Measurements from ENCODE around the gene TFDP1.
"Not testable (repeated sequence)": the region's sequence is repeated elsewhere in the genome, so short reads cannot be mapped to it uniquely, and the experiment has no call there.

TFDP1 gene

DNA sequence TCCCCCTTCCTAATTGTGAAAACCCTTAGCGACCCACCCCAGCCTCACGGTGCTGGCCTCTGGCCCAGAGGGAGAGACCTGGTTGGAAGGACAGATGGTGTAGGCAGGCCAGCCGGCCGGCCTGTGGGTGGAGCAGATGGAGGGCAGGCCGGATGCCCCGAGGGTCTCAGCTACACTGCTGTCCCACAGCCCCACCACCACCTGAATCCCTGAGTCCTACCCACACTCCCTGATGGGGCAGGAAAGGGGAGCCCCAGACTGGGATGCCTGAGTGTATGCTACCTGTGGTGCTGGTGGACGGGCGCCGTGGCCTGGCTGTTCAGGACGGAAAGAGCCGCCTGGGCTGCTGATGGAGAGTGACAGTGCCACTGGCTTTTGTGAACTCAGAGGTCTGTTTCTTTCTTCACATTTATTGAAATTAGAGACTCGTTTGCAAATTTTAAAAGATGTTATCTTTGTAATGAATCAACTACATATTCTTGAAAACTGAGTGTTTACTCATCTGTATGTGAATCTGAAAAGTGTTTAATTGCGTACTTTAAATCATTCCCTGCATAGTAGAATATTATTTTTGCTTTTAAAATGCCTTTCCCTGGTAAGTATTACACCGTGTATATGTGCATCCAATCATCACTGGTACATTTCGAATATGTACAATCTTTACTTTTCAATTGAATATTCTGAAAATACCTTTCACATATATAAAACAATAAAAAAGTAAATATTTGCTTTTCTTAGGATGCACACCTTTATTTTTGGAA, 35.7 kb downstream of the TFDP1 start:
- DNase-seq: no peak

DNA sequence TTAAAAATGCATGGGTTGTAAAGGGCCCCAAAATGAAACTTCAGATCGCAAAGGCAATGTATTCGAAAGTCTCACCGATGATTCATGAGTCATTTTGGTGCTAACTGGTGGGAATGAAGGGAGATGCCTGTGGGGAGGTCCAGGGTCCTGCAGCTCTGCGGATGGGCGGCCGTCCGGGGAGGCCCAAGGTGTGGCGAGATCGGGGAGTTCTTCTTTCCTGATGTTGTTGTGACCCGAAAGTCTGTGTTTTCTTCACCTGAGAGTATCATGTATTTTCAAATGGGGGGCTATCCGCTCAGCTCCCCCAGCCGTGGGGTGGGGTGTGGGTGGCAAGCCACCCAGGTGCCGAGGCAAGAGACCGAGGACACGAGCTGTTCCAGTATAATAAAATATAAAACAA, 36.5 kb downstream of the TFDP1 start:
- DNase-seq: no peak

DNA sequence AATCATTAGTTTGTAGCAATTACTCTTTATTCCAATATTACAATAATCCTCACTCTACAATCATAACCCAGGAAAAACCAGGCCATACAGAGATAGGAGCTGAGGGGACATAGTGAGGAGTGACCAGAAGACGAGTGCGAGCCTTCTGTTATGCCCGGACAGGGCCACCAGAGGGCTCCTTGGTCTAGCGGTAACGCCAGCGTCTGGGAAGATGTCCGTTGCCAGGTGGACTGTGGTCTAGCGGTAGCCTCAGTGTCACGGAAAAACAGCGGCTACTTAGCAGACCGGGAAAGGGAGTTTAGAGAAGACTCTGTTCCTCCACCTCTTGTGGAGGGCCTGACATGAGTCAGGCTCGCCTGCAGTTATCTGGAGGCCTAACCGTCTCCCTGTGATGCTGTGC, 36.9 kb downstream of the TFDP1 start:
- DNase-seq: not testable (repeated sequence)

DNA sequence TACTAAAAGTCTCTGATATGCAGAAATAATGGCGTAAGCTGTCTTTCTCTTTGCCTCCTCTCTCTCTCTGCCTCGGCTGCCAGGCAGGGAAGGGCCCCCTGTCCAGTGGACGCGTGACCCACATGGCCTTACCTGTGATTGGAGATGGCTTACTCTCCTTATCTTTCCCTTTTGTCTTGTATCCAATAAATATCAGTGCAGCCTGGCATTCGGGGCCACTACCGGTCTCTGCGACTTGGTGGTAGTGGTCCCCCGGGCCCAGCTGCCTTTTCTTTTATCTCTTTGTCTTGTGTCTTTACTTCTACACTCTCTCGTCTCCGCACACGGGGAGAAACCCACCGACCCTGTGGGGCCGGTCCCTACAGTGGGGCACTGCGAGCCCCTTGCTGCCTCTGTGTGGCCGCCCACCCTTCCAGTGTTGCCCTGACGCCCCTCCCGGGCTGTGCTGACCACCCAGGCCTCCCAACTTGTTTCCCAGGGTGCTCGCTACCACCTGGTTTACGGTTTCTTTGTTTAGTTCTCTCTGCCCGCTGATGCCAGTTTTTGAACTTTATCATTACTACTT, 37.5 kb downstream of the TFDP1 start:
- DNase-seq: not testable (repeated sequence)

DNA sequence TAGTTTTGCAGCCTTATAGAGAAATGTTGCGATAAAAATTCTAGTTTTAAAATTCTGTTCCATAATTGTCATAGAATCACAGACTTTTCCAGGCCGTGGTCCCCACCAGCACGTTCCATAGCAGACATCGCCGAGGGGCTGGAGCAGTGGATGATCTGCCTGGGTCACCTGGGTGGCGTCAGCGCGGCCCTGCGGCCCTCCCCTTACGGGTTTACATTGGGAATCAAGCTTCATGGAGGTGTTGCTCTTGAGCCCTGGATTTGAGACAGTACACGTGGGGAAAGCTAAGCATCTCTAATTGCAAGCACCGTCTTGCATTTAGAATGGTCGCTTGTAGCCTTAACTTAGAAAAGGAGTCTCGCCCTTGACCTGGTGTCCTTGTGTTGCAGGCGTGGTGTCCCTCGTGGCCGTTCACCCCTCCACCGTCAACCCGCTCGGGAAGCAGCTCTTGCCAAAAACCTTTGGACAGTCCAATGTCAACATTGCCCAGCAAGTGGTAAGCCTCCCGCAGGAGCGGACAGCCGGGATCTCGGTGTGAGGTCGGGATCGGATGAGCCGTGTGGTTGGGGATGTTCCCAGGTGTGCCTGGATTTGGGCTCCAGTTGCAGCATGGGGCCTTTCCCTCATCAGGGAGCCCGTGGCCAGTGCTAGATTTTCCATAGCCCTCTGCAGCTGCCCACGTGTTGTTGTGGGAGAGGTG, 38.4 kb downstream of the TFDP1 start:
- DNase-seq: no peak

DNA sequence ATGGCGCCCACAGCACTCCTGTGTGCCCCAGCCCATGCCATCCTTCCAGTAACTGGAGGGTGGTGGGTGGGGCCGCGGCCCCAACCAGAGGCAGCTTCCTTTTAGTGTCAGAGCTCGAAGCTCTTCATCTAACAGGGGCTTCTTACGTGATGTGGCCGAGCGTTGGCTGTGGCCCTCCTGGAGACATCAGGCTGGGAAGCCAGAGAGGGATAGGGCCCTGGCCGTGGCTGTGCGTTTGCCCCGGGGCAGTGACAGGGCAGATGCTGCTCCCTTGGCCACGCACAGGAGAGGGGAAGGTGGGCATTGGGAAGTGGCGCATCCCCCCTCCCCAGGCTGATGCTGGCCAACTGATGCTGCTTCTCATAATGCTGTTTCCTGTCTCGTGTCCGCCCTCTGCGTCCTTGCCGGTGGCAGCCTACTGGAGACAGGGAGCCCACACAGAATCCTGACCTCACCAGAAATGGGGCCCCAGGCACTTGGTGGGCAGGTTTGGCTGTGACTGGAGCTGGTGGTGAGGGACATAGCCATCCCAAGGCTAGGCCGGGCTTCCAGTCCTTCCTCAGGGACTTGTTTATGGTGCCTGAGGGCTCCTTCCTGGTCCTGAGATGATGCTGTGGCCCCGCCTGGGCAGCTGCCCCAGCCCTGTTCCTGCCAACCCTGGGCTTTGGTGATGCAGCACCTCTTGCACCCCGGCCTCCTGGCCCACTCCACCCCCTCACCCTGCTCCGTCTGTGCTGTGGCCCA, 39.1 kb downstream of the TFDP1 start:
- no peak for DNase-seq

DNA sequence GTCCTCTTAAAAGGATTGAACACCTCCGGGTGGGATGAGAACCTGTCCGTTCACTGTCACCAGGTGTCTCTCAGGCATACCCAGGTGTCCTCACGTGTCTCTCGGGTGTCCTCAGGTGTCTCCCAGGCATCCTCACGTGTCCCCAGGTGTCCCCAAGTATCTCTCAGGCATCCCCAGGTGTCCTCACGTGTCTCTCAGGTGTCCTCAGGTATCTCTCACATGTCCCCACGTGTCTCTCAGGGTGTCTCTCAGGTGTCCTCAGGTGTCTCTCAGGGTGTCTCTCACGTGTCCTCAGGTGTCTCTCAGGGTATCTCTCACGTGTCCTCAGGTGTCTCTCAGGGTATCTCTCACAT, 39.7 kb downstream of the TFDP1 start:
- DNase-seq: no peak

DNA sequence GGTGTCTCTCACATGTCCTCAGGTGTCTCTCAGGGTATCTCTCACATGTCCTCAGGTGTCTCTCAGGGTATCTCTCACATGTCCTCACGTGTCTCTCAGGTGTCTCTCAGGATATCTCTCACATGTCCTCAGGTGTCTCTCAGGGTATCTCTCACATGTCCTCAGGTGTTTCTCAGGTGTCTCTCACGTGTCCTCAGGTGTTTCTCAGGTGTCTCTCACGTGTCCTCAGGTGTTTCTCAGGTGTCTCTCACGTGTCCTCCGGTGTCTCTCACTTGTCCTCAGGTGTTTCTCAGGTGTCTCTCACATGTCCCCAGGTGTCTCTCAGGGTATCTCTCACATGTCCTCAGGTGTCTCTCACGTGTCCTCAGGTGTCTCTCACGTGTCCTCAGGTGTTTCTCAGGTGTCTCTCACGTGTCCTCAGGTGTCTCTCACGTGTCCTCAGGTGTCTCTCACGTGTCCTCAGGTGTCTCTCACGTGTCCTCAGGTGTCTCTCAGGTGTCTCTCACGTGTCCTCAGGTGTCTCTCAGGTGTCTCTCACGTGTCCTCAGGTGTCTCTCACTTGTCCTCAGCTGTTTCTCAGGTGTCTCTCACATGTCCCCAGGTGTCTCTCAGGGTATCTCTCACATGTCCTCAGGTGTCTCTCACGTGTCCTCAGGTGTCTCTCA, 40.2 kb downstream of the TFDP1 start:
- not testable (repeated sequence) for DNase-seq

DNA sequence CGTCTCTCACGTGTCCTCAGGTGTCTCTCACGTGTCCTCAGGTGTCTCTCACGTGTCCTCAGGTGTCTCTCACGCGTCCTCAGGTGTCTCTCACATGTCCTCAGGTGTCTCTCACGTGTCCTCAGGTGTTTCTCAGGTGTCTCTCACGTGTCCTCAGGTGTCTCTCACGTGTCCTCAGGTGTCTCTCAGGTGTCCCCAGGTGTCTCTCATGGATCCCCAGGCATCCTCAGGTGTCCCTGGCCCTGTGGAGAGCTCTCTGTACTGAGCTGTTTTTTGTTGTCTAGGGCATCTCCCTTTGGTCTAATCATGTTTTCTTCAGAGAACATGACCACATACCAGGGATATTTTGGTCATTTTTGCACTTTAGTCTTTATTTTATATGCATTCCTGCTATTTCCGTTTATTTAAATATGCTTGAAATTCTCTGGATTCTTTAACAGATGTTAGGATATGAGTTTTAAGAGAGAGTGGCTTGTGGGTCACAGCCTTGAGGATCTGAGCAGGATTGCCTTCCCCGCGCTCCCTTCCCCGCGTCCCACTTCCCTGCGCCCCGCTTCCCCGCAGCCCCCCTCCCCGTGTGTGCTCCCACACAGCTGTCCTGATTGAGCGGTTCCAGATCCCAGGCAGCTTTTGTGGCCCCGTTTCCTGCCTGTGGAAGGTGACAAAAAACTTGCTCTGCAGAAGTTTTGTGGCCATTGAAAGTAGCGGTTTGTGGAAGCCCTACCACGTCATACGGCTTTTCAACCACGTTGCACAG, 41.6 kb downstream of the TFDP1 start:
- no peak for DNase-seq

DNA sequence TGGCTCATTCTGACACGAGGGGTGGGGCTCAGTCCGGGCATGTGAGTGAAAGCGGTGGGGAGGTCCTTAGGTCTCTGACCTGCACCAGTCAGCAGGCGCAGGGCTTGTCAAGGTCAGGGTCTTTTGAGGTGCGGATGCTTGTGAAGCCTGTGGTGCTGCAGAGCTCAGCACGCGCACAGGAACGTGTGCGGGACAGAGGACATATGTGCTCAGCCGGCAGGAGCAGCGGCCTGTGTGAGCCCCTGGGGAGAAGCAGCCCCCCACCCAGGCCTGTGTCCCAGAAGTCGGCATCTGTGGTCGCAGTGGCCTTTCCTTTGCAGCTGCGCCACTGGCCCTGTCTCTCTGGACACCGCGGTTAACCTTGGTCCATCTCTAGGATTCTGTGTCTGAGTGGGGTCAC, 42.6 kb downstream of the TFDP1 start:
- DNase-seq: no peak

DNA sequence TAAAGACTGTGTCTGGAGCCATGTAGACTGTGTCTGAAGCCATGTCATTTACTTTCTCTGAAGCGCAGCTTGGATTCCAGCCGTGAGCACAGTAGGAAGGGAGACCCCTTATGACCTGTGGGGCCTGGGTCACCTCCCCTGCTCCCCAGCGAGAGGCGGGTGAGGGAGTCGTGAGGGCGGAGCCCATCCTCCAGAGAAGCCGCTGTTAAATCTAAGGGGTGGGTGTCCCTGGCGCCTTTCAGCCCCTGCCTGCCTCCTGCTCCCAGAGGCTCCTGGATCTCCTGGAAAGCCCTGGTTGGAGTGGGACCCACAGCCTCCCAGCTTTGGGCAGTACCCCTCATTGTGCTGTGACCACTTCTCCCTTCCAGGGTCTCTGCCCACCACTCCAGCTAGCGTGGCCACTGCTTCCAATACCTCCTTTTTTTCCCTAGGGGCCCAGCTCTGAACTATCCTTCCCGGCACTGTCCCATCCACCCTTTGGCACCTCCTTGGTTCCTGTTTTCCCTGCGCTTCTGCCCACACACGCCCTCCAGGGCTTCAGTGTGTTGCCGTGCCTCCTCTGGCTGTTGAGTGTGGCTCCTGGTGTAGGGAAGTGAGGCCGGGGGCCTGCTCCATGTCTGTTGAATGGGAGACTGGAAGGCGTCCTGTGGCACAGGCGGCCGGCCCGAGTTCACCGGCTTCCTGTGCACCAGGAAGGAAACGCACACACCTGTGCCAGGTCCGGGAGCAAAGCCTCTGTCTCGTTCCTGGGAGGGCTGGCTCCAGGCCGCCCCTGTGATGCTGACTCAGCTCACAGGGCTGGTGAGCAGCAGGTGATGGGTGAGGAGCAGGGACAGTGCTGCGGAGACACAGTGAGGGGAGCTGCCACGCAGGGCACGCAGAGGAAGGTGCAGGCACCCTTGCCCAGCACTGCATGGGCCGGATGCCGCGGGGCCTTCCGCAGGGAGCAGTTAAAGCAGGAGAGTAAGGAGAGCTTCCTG, 44.0 kb downstream of the TFDP1 start:
- no peak for DNase-seq

DNA sequence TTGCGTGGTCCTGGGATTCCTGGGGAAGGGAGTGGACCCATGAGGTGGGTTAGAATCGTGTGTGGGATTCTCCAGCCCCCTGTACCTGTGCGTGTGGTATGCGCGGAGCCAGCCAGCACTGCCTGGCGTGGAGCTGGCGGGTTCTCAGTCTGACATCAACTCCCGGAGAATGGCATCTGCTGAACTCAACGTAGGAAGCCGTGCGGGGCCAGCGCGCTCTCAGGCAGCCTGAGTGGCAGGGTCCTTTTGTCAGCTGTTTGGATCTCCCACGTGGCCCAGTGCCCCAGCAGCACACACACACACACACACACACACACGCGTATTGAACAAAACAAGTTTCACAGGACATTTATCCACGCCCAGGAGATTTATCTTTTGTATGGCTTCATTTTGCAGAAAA, 45.3 kb downstream of the TFDP1 start:
- DNase-seq: no peak

DNA sequence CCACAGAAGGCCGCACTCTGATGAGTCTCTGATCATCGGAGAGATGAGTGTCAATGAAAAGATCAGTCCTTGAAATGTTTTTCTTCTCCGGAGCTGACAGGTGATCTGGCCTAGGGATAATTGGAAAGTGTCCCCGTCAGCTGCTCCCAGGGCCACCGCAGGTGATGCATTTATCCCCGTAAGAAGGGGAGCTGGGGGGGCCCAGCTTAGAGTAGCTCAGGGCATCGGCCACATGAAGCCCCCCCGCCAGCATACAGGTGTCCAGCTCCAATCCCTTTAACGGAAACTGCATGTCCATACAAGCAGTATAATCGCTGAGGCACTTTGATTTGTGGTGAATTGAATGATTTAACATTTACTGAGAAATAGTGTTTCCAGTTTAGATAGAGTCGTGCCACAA, 45.7 kb downstream of the TFDP1 start:
- no peak for DNase-seq

DNA sequence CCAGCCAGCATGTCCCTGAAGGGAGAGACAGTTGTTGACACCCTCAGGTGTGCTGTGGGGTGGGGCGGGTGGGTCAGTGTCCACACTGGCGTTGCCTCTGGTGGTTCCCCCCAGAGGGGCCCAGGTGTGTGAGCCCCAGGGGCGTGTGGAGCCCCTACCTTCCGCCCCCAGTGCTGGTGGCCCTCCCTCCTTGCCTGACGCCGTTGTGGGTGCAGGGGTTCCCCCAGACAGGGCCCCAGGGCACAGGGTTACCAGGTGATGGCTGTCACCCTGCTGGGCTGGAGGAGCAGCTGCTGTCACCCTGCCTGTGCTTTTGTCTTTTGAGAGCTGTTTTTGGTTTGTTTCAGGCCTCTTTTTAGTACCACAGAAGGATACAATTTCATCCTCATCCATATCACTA, 46.3 kb downstream of the TFDP1 start:
- no peak for DNase-seq

DNA sequence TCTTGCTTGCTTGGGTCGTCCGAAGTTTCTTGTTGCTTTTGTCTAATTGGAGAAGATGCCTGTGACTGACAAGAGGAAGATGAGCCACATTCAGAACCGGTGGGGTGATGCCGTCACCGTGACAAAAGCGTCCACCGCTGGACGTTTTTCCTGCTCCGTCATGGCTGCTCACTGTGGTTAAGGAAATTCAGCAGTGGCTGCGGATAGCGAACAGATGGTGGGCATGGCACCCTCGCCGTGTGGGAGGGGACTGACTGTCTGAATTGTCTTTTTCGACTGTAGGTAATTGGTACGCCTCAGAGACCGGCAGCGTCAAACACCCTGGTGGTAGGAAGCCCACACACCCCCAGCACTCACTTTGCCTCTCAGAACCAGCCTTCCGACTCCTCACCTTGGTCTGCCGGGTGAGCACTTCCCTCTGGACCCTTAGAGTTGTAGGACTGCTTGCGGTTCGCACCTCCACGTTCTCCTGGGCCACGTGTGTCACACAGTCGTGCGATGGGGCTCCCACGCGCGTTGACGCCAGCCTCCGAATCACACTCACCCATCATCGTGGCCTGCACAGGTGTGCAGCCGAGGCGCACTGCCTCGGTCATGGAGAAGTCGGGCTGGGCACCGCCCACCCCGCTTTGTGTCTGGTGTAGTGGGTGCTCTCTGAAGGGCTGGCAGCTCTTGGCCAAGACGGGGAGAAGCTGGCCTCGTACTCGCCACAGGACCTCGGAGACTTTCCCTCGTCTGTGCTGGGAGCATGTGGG, 47.0 kb downstream of the TFDP1 start:
- no peak for DNase-seq

DNA sequence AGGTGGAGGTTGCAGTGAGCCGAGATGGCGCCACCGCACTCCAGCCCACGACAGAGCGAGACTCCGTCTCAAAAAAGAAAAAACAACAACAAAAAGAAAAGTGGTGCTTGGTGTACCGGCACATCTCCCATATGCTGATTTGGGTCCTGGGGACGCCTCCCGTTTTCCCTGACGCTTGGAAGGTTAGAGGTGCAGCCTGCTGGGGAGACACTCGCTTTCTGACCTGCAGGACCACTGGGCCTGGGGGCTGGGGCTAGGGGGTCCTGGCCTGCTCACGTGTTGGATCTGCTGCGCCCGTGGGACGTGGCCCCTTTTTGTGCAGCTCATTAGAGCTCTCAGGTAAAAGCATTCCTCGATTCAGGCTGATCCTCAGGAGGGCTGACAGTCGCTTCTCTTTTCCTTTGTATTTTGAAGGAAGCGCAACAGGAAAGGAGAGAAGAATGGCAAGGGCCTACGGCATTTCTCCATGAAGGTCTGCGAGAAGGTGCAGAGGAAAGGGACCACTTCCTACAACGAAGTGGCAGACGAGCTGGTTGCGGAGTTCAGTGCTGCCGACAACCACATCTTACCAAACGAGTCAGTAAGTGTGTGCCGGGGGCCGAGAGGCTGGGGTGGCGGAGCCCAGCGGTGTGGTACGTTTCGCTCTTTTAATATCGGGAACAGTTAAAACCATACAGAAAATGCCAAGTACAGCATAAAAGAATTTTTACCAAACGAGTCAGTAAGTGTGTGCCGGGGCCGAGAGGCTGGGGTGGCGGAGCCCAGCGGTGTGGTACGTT, 48.3 kb downstream of the TFDP1 start:
- no peak for DNase-seq

DNA sequence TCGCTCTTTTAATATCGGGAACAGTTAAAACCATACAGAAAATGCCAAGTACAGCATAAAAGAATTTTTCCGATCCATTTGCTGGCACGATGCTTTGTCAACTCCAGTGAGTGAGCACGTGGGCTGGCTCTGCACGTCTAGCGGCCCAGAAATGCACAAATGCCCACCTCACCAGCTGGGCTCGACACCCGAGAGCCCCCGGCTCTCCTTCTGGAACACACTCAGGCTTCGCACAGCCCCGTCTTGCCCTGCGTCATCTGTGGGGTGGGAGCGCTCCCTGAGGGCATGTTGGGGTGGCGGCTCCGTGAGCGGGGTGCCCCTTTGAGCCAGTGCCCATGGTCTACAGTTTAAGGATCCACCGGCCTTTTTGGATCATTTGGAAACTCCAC, 48.9 kb downstream of the TFDP1 start:
- DNase-seq: no peak

DNA sequence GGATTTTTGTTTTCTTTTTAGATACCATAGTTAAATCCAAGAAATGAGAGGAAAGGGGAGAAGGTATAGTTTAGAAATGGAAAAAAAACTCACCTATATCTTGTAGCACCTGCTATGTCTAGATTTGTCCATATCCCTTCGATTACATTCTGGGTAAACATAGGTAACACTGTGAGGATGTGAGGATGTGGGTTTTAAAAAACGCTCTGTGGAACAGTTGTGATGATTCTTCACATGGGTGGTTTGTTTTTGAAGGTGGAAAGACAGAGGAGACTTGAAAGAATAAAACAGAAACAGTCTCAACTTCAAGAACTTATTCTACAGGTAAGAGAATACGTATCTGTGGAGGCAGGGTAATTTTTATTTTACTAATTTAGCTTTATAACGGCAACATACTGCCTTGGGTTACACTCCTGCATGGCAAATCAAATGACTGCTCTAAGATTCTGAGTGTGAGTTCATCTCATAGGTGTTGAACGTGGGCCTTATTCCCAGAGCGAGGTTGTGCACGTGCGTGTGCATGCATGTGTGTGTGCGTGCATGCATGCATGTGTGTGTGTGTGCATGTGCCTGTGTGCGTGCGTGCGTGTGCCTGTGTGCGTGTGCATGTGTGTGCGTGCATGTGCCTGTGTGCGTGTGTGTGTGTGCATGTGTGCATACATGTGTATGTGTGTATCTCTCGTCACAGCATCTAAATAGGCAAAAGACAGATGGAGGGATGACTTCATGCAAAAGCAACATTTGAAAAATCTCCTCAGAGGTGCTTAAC, 49.9 kb downstream of the TFDP1 start:
- no peak for DNase-seq

DNA sequence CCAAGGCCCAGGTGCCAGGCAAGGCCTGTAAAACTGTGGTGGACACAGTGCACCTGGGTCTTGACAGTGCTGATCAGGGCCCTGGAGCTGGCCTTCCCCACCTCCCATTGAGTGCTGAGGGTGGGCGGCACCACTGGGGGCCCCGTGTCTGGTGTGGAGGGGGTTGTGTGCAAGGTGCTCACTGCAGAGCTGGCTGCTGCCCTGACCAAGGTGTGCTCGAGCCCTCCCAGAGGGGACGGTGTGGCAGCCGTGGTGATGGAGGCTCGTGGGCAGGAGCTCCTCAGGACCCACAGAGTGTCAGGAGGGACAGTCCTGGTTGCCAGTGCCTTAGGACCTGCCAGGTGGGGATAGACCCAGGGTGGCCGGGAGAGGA, 50.5 kb downstream of the TFDP1 start:
- no peak for DNase-seq
